ENCODE measurements around the gene SELE.

SELE gene

GRCh38 chr1:169733924-169734323 lies at the start of gene SELE:
Gene SELE (minus strand): TSS chr1:169734079. CDS start chr1:169733612, 467 bp downstream.
- no peak for DNase-seq (ENCODE audit: low read depth)

- no peak for DNase-seq (ENCODE audit: low read depth)
Measured at GRCh38 chr1:169782596-169782995, 48.7 kb upstream of the SELE start.

GRCh38 chr1:169779970-169780369 lies 46.1 kb upstream of the SELE start:
- DNase-seq (ENCODE audit: low read depth): no peak

- no peak for DNase-seq (ENCODE audit: low read depth)
Measured at GRCh38 chr1:169779150-169779549, 45.3 kb upstream of the SELE start.

GRCh38 chr1:169776440-169776839 lies 42.6 kb upstream of the SELE start:
- no peak for DNase-seq (ENCODE audit: low read depth)

GRCh38 chr1:169768161-169768560 lies 34.3 kb upstream of the SELE start:
- DNase-seq (ENCODE audit: low read depth): no peak

- DNase-seq (ENCODE audit: low read depth): no peak
Measured at GRCh38 chr1:169765580-169766331, 31.9 kb upstream of the SELE start.

GRCh38 chr1:169764919-169765318 lies 31.0 kb upstream of the SELE start:
- DNase-seq (ENCODE audit: low read depth): no peak

GRCh38 chr1:169762699-169763098 lies 28.8 kb upstream of the SELE start:
- DNase-seq (ENCODE audit: low read depth): no peak

GRCh38 chr1:169759038-169759437 lies 25.2 kb upstream of the SELE start:
- DNase-seq (ENCODE audit: low read depth): no peak

- DNase-seq (ENCODE audit: low read depth): no peak
Measured at GRCh38 chr1:169753549-169753948, 19.7 kb upstream of the SELE start.

- no peak for DNase-seq (ENCODE audit: low read depth)
Measured at GRCh38 chr1:169750041-169750440, 16.2 kb upstream of the SELE start.

GRCh38 chr1:169746550-169746949 lies 12.7 kb upstream of the SELE start:
- no peak for DNase-seq (ENCODE audit: low read depth)

- DNase-seq (ENCODE audit: low read depth): no peak
Measured at GRCh38 chr1:169745015-169745861, 11.4 kb upstream of the SELE start.

GRCh38 chr1:169741666-169742394 lies 8.0 kb upstream of the SELE start:
- DNase-seq (ENCODE audit: low read depth): no peak

- no peak for DNase-seq (ENCODE audit: low read depth)
Measured at GRCh38 chr1:169739980-169740379, 6.1 kb upstream of the SELE start.

- no peak for DNase-seq (ENCODE audit: low read depth)
Measured at GRCh38 chr1:169731446-169731845, 2.4 kb downstream of the SELE start.

GRCh38 chr1:169729991-169730390 lies 3.9 kb downstream of the SELE start:
- DNase-seq (ENCODE audit: low read depth): no peak

GRCh38 chr1:169727307-169727706 lies 6.6 kb downstream of the SELE start:
- no peak for DNase-seq (ENCODE audit: low read depth)

- DNase-seq (ENCODE audit: low read depth): no peak
Measured at GRCh38 chr1:169726851-169727250, 7.0 kb downstream of the SELE start.

- no peak for DNase-seq (ENCODE audit: low read depth)
Measured at GRCh38 chr1:169725930-169726329, 7.9 kb downstream of the SELE start.

GRCh38 chr1:169724168-169724567 lies 9.7 kb downstream of the SELE start:
- DNase-seq (ENCODE audit: low read depth): no peak

- no peak for DNase-seq (ENCODE audit: low read depth)
Measured at GRCh38 chr1:169723763-169724162, 10.1 kb downstream of the SELE start.

Measured in stimulated activated CD8-positive, alpha-beta memory T cell treated with anti-CD3 and anti-CD28 coated beads, Interleukin-15, amount 100 ng/mL, for 1 hour (primary cell).